WTC11 (cell line): ENCODE measurements around the gene TMEM202. TPM values are rescaled to one million over a fixed set of nuclear protein-coding genes. Genes with fewer than 3 reads are reported as not detected.

Experiments used
- ATAC-seq: fragments of 200-7000 bp; cut with Tn5 transposase; 2 replicates; pipeline ENCODE4 v1.10.0; 2021; ENCODE audit warnings: mild to moderate bottlenecking, moderate library complexity
- CTCF ChIA-PET: fragments of 300-600 bp; sonication (Branson Sonifier 250); formaldehyde crosslinking; loops from one replicate; lab custom pipeline; 2021; ENCODE audit warnings: antibody characterized with exemption; lab: Charles Lee
- POLR2A ChIA-PET: fragments of 350-600 bp; sonication (Branson Sonifier 250); formaldehyde crosslinking; loops from one replicate; lab custom pipeline; 2021; ENCODE audit warnings: antibody characterized with exemption; lab: Charles Lee
- DNase-seq: peaks from one replicate; pipeline ENCODE4 v3.0.0; 2021; ENCODE audit warnings: low spot score
- H3K27ac Mint-ChIP-seq: 2 replicates; pipeline ENCODE4 v1.8.0; 2021; ENCODE audit warnings: mixed read lengths
- H3K27me3 Mint-ChIP-seq: 2 replicates; pipeline ENCODE4 v1.8.0; 2021; ENCODE audit warnings: low read depth, mild to moderate bottlenecking, moderate library complexity, mixed read lengths
- H3K36me3 Mint-ChIP-seq: 2 replicates; pipeline ENCODE4 v1.8.0; 2021; ENCODE audit warnings: mixed read lengths
- H3K4me1 Mint-ChIP-seq: 2 replicates; pipeline ENCODE4 v1.8.0; 2022; ENCODE audit warnings: mixed read lengths
- H3K4me3 Mint-ChIP-seq: 2 replicates; pipeline ENCODE4 v1.8.0; 2021; ENCODE audit warnings: mild to moderate bottlenecking, moderate library complexity, mixed read lengths
- H3K9me3 Mint-ChIP-seq: 2 replicates; pipeline ENCODE4 v1.8.0; 2021; ENCODE audit warnings: mixed read lengths
- AFF4 ChIP-seq: sonication (generic); formaldehyde crosslinking; IDR thresholded peaks from 2 replicates; pipeline ENCODE4 v1.8.1; 2023; ENCODE audit warnings: mild to moderate bottlenecking, missing genetic modification reagents, borderline replicate concordance
- AR ChIP-seq: fragments of 250-450 bp; sonication (Bioruptor Pico); IDR thresholded peaks from 2 replicates; pipeline ENCODE4 v1.9.0; 2021; ENCODE audit warnings: mild to moderate bottlenecking
- ATF2 ChIP-seq: sonication (generic); formaldehyde crosslinking; IDR thresholded peaks from 2 replicates; pipeline ENCODE4 v1.8.1; 2022; ENCODE audit warnings: low read depth, missing genetic modification reagents, borderline replicate concordance
- CREM ChIP-seq: sonication (generic); formaldehyde crosslinking; IDR thresholded peaks from 2 replicates; pipeline ENCODE4 v1.8.1; 2022; ENCODE audit warnings: mild to moderate bottlenecking, missing genetic modification reagents, moderate library complexity
- E2F1 ChIP-seq: sonication (generic); formaldehyde crosslinking; IDR thresholded peaks from 2 replicates; pipeline ENCODE4 v1.8.0; 2022; ENCODE audit warnings: mild to moderate bottlenecking, missing genetic modification reagents
- E2F4 ChIP-seq: sonication (generic); formaldehyde crosslinking; IDR thresholded peaks from 2 replicates; pipeline ENCODE4 v1.8.1; 2022; ENCODE audit warnings: low read depth, mild to moderate bottlenecking, moderate library complexity, missing genetic modification reagents, borderline replicate concordance
- KAT7 ChIP-seq: sonication (generic); formaldehyde crosslinking; IDR thresholded peaks from 2 replicates; pipeline ENCODE4 v1.8.1; 2023; ENCODE audit warnings: missing genetic modification reagents, mild to moderate bottlenecking, borderline replicate concordance
- NFE2L1 ChIP-seq: sonication (generic); formaldehyde crosslinking; IDR thresholded peaks from 2 replicates; pipeline ENCODE4 v1.8.1; 2023; ENCODE audit warnings: missing genetic modification reagents
- NFYB ChIP-seq: sonication (generic); formaldehyde crosslinking; conservative IDR thresholded peaks from 2 replicates; pipeline ENCODE4 v1.8.0; 2022; ENCODE audit warnings: low read depth, missing genetic modification reagents
- NR2C2 ChIP-seq: sonication (generic); formaldehyde crosslinking; IDR thresholded peaks from 2 replicates; pipeline ENCODE4 v1.8.0; 2022; ENCODE audit warnings: mild to moderate bottlenecking, missing genetic modification reagents
- PRRX2 ChIP-seq: fragments of 250-450 bp; sonication (Bioruptor Pico); IDR thresholded peaks from 2 replicates; pipeline ENCODE4 v1.8.0; 2021; ENCODE audit warnings: mild to moderate bottlenecking
- TCF7 ChIP-seq: sonication (generic); formaldehyde crosslinking; IDR thresholded peaks from 2 replicates; pipeline ENCODE4 v1.8.0; 2022; ENCODE audit warnings: mild to moderate bottlenecking, low read depth, missing genetic modification reagents, moderate library complexity
- ZNF138 ChIP-seq: sonication (generic); formaldehyde crosslinking; conservative IDR thresholded peaks from 2 replicates; pipeline ENCODE4 v1.8.1; 2022; ENCODE audit warnings: mild to moderate bottlenecking, moderate library complexity, missing genetic modification reagents
- ZNF232 ChIP-seq: sonication (generic); formaldehyde crosslinking; IDR thresholded peaks from 2 replicates; pipeline ENCODE4 v1.8.0; 2022; ENCODE audit warnings: mild to moderate bottlenecking, missing genetic modification reagents
- ZNF416 ChIP-seq: fragments of 250-450 bp; sonication (Bioruptor Pico); IDR thresholded peaks from 2 replicates; pipeline ENCODE4 v1.9.0; 2021; ENCODE audit warnings: mild to moderate bottlenecking, inconsistent platforms
- total RNA-seq: library from RNA; stranded (reverse); gene quantifications from 3 replicates; pipeline ENCODE4 v1.2.3, GENCODE V29; 2021

Gene TMEM202
- total RNA-seq, 1 experiment from 2014 or later, result not detected

- TF ChIP-seq E2F4 (CRISPR knock-in tag), result no peak
- TF ChIP-seq, all 79 proteins: peak for 0
Measured at GRCh38 chr15:72368325-72368724, 29.8 kb upstream of the TMEM202 start (continued).

- H3K9me3 Mint-ChIP-seq, result no peaks in the 10 kb centered on the region
- ChIA-PET POLR2A (interaction anchor here (0.5 kb wide), 1 partner anchor 394 kb away, joined by 3 read pairs; no protein-coding TSS in a partner anchor), CTCF (no interaction called here)
- no peak for TF ChIP-seq ATF2
- no peak for TF ChIP-seq KAT7 (CRISPR knock-in tag)
- TF ChIP-seq TCF7, result no peak
- TF ChIP-seq ZNF232, result no peak
- no peak for TF ChIP-seq AR (CRISPR knock-in tag)
- TF ChIP-seq AFF4, result no peak
- H3K36me3 Mint-ChIP-seq, result no peaks in the 10 kb centered on the region
- H3K4me3 Mint-ChIP-seq, result no peak overlapping the region
- no peaks in the 10 kb centered on the region for H3K27me3 Mint-ChIP-seq
- ATAC-seq (no peak), DNase-seq (no peak)
- H3K27ac Mint-ChIP-seq, result no peak overlapping the region
- no peaks in the 10 kb centered on the region for H3K4me1 Mint-ChIP-seq
Measured at GRCh38 chr15:72368899-72369298, 29.2 kb upstream of the TMEM202 start.

- ChIA-PET CTCF (no interaction called here), POLR2A (no interaction called here)
- H3K4me3 Mint-ChIP-seq, result no peak overlapping the region
- H3K36me3 Mint-ChIP-seq, result no peaks in the 10 kb centered on the region
- no peaks in the 10 kb centered on the region for H3K9me3 Mint-ChIP-seq
- no peak overlapping the region for H3K27ac Mint-ChIP-seq
- DNase-seq (no peak), ATAC-seq (no peak)
- H3K4me1 Mint-ChIP-seq, result peaks cover 6% of the 10 kb centered on the region
- H3K27me3 Mint-ChIP-seq, result no peaks in the 10 kb centered on the region
- TF ChIP-seq E2F1 (CRISPR knock-in tag), result no peak
Measured at GRCh38 chr15:72369964-72370363, 28.1 kb upstream of the TMEM202 start.

- Mint-ChIP-seq H3K4me3 (no peak overlapping the region), H3K27me3 (no peaks in the 10 kb centered on the region; the same call in 1 of the 2 replicates), H3K9me3 (no peaks in the 10 kb centered on the region), H3K27ac (no peak overlapping the region), H3K36me3 (no peaks in the 10 kb centered on the region), H3K4me1 (peaks cover 19% of the 10 kb centered on the region)
- CTCF ChIA-PET, result no interaction called here
- POLR2A ChIA-PET, result no interaction called here
- DNase-seq (no peak), ATAC-seq (no peak)
- TF ChIP-seq ZNF138 (CRISPR knock-in tag) (no peak), NFYB (no peak), NR2C2 (CRISPR knock-in tag) (no peak), ZNF416 (CRISPR knock-in tag) (no peak), CREM (CRISPR knock-in tag) (no peak), AFF4 (no peak), NFE2L1 (no peak), PRRX2 (CRISPR knock-in tag) (no peak)
Measured at GRCh38 chr15:72372361-72372760, 25.7 kb upstream of the TMEM202 start.
